KOPT-K1 (cell line): ENCODE results near the gene CYB5R3.
"Not testable (repeated sequence)": the region's sequence is repeated elsewhere in the genome, so short reads cannot be mapped to it uniquely, and the experiment has no call there.

Experiments
- H3K27ac ChIP-seq: fragments of 200-600 bp; sonication (generic); 2 replicates; pipeline ENCODE4 v1.5.1; 2016; ENCODE audit warnings: antibody characterized with exemption, mild to moderate bottlenecking, low read depth, low read length; ENCODE audit not compliant: poor library complexity, severe bottlenecking
- H3K36me3 ChIP-seq: fragments of 200-600 bp; sonication (generic); 2 replicates; pipeline ENCODE4 v1.5.1; 2017; ENCODE audit warnings: antibody characterized with exemption, mild to moderate bottlenecking, low read length, moderate library complexity; ENCODE audit not compliant: insufficient read depth
- H3K9me3 ChIP-seq: fragments of 200-600 bp; sonication (generic); 2 replicates; pipeline ENCODE4 v1.5.1; 2017; ENCODE audit warnings: antibody characterized with exemption, low read length, mild to moderate bottlenecking; ENCODE audit not compliant: insufficient read depth, poor library complexity, severe bottlenecking

CYB5R3 gene

GRCh38 chr22:42684462-42685195 is 35.4 kb upstream of the CYB5R3 start:
- no peaks in the 10 kb centered on the region for H3K36me3 ChIP-seq
- no peaks in the 10 kb centered on the region for H3K9me3 ChIP-seq
- H3K27ac ChIP-seq, result no peak overlapping the region

GRCh38 chr22:42683578-42684283 is 34.5 kb upstream of the CYB5R3 start:
- Histone ChIP-seq H3K36me3 (no peaks in the 10 kb centered on the region), H3K27ac (no peak overlapping the region), H3K9me3 (peaks cover 7% of the 10 kb centered on the region)

GRCh38 chr22:42682113-42682851 is 33.1 kb upstream of the CYB5R3 start:
- no peaks in the 10 kb centered on the region for H3K36me3 ChIP-seq
- H3K9me3 ChIP-seq, result peaks cover 14% of the 10 kb centered on the region
- no peak overlapping the region for H3K27ac ChIP-seq

GRCh38 chr22:42680648-42681047 is 31.5 kb upstream of the CYB5R3 start:
- Histone ChIP-seq H3K36me3 (no peaks in the 10 kb centered on the region), H3K9me3 (peaks cover 14% of the 10 kb centered on the region), H3K27ac (no peak overlapping the region)

GRCh38 chr22:42679691-42680090 is 30.5 kb upstream of the CYB5R3 start:
- H3K9me3 ChIP-seq, result peaks cover 14% of the 10 kb centered on the region
- H3K36me3 ChIP-seq, result no peaks in the 10 kb centered on the region
- H3K27ac ChIP-seq, result no peak overlapping the region

GRCh38 chr22:42678894-42679293 is 29.7 kb upstream of the CYB5R3 start:
- peaks cover 14% of the 10 kb centered on the region for H3K9me3 ChIP-seq
- no peaks in the 10 kb centered on the region for H3K36me3 ChIP-seq
- H3K27ac ChIP-seq, result no peak overlapping the region

- H3K36me3 ChIP-seq, H3K27ac ChIP-seq: not testable (repeated sequence)
- peaks cover 14% of the 10 kb centered on the region for H3K9me3 ChIP-seq
Measured at GRCh38 chr22:42677936-42678335, 28.7 kb upstream of the CYB5R3 start.

- H3K36me3 ChIP-seq, result no peaks in the 10 kb centered on the region
- peaks cover 14% of the 10 kb centered on the region for H3K9me3 ChIP-seq
- no peak overlapping the region for H3K27ac ChIP-seq
Measured at GRCh38 chr22:42676059-42676607, 26.9 kb upstream of the CYB5R3 start.

GRCh38 chr22:42673898-42674401 is 24.8 kb upstream of the CYB5R3 start:
- no peak overlapping the region for H3K27ac ChIP-seq
- no peaks in the 10 kb centered on the region for H3K36me3 ChIP-seq
- peaks cover 9% of the 10 kb centered on the region for H3K9me3 ChIP-seq

- not testable (repeated sequence) for H3K36me3 ChIP-seq, H3K27ac ChIP-seq, H3K9me3 ChIP-seq
Measured at GRCh38 chr22:42673071-42673470, 23.9 kb upstream of the CYB5R3 start.

- Histone ChIP-seq H3K36me3 (no peaks in the 10 kb centered on the region), H3K9me3 (no peaks in the 10 kb centered on the region), H3K27ac (no peak overlapping the region)
Measured at GRCh38 chr22:42670921-42671709, 21.9 kb upstream of the CYB5R3 start.

GRCh38 chr22:42670046-42670445 is 20.9 kb upstream of the CYB5R3 start:
- Histone ChIP-seq H3K27ac (no peak overlapping the region), H3K9me3 (no peaks in the 10 kb centered on the region), H3K36me3 (no peaks in the 10 kb centered on the region)

- H3K9me3 ChIP-seq, H3K36me3 ChIP-seq, H3K27ac ChIP-seq: not testable (repeated sequence)
Measured at GRCh38 chr22:42666393-42666792, 17.2 kb upstream of the CYB5R3 start.

- no peak overlapping the region for H3K27ac ChIP-seq
- H3K9me3 ChIP-seq, result no peaks in the 10 kb centered on the region
- no peaks in the 10 kb centered on the region for H3K36me3 ChIP-seq
Measured at GRCh38 chr22:42664976-42665831, 16.0 kb upstream of the CYB5R3 start.
